ENCODE results near the gene GNA14.

DNA sequence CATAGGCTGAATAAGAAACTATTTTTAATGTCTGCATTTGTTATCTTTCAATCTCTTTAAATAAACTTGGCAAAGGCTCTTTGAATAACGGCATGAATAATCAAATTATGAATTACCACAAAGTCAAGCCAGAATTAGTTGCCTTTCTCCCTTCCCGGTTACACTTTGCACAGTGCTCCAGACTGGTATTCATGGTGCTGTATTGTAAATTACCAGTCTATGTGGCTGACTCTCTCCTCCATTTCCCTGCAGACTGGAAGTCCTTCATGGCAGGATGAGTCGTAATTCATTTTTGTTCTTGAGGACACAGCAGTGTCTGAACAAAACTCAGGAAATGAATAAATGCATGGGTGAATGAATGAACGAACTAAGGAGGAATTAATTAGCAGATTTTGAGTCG is 142.9 kb downstream of the GNA14 start:
- TF ChIP-seq SP2 (tag by site-specific recombination; IDR thresholded peaks at IDR 0.05) (no peak), BCL11A (tag by site-specific recombination; IDR thresholded peaks at IDR 0.05; ENCODE audit: low read depth) (no peak), ZNF639 (tag by site-specific recombination; IDR thresholded peaks at IDR 0.05) (no peak), ZBTB8A (tag by site-specific recombination; IDR thresholded peaks at IDR 0.05) (no peak), ZNF610 (tag by site-specific recombination; IDR thresholded peaks at IDR 0.05; ENCODE audit: borderline replicate concordance) (no peak), HOXA7 (CRISPR knock-in tag; IDR thresholded peaks at IDR 0.05; ENCODE audit: borderline replicate concordance) (no peak), ZNF664 (tag by site-specific recombination; IDR thresholded peaks at IDR 0.05) (no peak)
- TF ChIP-seq, protein P1, sequence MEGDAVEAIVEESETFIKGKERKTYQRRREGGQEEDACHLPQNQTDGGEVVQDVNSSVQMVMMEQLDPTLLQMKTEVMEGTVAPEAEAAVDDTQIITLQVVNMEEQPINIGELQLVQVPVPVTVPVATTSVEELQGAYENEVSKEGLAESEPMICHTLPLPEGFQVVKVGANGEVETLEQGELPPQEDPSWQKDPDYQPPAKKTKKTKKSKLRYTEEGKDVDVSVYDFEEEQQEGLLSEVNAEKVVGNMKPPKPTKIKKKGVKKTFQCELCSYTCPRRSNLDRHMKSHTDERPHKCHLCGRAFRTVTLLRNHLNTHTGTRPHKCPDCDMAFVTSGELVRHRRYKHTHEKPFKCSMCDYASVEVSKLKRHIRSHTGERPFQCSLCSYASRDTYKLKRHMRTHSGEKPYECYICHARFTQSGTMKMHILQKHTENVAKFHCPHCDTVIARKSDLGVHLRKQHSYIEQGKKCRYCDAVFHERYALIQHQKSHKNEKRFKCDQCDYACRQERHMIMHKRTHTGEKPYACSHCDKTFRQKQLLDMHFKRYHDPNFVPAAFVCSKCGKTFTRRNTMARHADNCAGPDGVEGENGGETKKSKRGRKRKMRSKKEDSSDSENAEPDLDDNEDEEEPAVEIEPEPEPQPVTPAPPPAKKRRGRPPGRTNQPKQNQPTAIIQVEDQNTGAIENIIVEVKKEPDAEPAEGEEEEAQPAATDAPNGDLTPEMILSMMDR (tag by site-specific recombination; IDR thresholded peaks at IDR 0.05): no peak
- TF ChIP-seq, protein P2, sequence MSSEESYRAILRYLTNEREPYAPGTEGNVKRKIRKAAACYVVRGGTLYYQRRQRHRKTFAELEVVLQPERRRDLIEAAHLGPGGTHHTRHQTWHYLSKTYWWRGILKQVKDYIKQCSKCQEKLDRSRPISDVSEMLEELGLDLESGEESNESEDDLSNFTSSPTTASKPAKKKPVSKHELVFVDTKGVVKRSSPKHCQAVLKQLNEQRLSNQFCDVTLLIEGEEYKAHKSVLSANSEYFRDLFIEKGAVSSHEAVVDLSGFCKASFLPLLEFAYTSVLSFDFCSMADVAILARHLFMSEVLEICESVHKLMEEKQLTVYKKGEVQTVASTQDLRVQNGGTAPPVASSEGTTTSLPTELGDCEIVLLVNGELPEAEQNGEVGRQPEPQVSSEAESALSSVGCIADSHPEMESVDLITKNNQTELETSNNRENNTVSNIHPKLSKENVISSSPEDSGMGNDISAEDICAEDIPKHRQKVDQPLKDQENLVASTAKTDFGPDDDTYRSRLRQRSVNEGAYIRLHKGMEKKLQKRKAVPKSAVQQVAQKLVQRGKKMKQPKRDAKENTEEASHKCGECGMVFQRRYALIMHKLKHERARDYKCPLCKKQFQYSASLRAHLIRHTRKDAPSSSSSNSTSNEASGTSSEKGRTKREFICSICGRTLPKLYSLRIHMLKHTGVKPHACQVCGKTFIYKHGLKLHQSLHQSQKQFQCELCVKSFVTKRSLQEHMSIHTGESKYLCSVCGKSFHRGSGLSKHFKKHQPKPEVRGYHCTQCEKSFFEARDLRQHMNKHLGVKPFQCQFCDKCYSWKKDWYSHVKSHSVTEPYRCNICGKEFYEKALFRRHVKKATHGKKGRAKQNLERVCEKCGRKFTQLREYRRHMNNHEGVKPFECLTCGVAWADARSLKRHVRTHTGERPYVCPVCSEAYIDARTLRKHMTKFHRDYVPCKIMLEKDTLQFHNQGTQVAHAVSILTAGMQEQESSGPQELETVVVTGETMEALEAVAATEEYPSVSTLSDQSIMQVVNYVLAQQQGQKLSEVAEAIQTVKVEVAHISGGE (tag by site-specific recombination; conservative IDR thresholded peaks at IDR 0.05; ENCODE audit: low read depth): no peak
- TF ChIP-seq, protein P3, sequence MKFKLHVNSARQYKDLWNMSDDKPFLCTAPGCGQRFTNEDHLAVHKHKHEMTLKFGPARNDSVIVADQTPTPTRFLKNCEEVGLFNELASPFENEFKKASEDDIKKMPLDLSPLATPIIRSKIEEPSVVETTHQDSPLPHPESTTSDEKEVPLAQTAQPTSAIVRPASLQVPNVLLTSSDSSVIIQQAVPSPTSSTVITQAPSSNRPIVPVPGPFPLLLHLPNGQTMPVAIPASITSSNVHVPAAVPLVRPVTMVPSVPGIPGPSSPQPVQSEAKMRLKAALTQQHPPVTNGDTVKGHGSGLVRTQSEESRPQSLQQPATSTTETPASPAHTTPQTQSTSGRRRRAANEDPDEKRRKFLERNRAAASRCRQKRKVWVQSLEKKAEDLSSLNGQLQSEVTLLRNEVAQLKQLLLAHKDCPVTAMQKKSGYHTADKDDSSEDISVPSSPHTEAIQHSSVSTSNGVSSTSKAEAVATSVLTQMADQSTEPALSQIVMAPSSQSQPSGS (tag by site-specific recombination; IDR thresholded peaks at IDR 0.05; ENCODE audit: low read depth): no peak
